Kidney capillary endothelial cell (primary cell): ENCODE results near the gene TAPT1.
A peak's percentile ranks its signal among the peaks of the same experiment; 100 is the strongest.
"Not testable (repeated sequence)": the region's sequence is repeated elsewhere in the genome, so short reads cannot be mapped to it uniquely, and the experiment has no call there.

Experiments
- DNase-seq: peaks from one replicate; pipeline ENCODE4 v3.0.0-alpha.2; 2018; ENCODE audit warnings: low spot score

TAPT1 gene

DNA sequence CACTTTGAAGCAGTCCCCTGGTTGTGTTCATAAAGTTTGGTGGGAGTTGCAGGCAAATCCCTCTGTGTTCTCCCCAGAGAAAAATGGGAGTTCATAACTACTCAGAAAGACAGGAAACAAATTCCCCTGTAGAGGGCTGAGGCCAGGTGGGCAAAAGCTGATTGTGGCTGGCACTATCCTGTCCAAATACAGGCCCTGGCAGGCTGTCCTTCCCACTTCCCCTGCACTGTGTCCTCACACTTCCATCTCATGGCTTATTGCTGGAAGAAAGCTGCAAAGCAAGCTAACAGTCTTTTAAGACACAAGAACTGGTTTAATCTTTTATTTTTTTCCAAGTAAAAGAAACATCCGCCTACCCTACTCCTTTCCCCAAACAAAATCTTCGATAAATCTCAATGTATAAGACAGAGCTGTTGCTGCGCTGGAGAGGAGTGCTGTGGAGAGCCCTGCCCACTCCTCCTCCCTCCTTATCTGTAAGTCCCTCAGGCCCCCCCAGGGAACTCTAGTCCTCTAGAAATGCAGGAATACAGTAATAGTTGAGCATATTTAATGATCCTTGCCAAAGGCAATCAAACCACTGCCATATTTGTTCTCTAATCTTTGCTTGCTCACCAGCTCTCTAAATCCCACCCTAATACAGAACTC lies 14.0 kb downstream of the TAPT1 start:
- no peak for DNase-seq

DNA sequence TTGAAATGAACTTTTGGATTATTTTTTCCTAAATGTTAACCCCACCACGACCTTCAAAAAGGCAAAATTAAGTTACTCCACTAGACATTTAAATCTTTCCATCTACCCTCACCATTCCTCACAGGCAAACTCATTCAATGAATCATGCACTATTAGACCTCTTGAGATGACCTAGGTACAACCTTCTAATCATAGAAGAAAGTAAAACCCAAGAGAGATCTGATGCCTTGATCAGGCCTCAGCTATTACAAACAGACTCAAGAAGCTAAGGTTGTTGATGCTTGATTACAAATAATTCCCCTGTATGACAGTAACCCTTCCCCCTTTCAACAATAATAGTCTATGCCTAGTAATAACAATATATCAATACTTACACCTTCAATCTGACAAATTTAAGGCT lies 18.9 kb downstream of the TAPT1 start:
- no peak for DNase-seq

DNA sequence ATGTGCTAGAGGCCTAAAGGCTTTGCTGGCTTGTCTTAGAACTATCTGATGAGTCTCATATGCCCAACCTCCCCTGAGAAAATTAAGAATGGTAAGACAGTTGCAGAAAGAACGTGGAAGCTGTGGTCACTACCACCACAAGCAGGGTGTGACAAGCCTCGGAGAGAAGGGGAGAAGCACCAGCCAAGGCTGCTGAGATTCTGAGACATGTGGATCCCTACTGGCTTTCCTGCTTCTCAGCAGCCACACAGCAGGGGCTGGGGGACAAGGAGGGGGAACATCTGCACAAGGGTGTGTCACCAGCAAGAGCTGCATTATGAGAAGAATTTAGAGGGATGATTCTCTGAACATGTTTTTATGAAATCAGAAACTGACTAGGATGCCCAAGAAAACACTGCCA lies 19.4 kb downstream of the TAPT1 start:
- DNase-seq = no peak

DNA sequence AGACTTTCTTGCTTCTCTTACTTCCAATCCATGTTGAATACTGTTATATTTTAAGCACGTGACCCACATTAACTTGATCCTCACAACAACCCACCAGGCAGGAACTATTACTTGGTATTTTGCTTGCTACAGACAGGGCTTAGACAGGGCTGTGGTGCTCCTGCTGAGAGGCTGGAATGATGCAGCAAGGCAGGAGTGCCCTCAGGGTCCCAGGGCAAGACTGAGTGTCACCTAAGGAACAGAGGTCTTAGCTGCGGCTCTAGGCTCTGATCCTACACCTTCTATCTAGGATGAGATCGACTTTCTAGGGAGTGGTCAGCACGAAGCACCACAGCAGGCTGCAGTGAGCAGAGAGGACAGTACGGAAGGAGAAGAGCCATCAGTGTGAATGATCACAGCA lies 20.0 kb downstream of the TAPT1 start:
- DNase-seq = no peak

DNA sequence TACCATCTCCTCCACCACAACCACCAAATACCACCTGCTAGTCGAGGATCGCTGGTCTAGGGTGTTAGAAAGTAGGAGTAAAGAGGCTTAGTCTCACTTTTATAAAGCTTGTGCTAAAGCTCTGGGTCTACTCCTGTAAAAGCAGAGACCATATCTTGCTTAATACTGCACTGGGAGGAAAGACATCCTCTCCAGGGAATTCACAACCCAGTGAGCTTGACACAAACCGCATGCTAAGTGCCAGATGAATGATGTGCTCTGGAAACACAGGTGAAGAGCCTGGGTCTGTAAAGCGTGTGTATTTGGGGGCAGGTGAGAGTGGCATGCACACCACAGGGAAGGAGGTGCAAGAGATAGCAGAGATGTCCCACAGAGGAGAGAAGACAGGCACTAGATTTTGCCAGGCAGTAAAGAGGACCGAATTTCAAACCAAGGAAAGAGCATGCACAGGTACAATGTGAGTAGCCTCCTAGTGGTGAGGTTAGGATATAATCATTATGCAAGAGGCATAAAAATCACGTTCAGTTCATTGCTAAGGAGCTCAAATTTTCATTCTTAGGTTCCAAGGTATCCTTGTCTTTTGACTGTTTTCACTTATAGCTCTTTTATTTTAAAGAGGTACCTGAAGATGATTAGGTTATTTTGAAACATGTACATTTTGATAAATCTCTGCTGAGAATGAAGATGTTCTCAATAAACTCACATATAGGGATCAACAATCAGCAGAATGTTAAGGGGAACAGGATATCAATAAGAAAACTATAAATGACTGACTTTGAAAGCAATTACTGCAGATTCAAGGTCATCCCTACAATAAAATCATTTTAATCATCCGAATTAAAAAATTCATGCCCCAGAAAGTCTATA lies 20.7 kb downstream of the TAPT1 start:
- DNase-seq = no peak

DNA sequence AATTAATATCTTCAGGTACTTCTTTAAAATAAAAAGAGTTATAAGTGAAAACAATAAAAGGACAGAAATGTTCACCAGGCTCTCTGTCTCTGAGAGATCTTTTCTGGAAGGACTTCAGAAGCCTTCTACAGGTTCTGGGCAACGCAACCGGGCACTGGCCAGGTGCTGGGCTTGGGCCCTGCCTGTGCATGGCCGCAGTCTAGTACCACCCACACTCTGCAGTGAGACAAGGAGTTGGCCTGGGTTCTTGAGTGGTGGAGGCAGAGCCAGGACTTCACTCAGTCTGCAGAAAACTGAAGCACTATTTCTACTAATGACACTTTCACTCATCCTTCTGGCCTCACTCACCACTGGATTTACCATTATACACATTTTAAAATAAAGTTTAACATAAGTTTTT lies 21.8 kb downstream of the TAPT1 start:
- DNase-seq = no peak

DNA sequence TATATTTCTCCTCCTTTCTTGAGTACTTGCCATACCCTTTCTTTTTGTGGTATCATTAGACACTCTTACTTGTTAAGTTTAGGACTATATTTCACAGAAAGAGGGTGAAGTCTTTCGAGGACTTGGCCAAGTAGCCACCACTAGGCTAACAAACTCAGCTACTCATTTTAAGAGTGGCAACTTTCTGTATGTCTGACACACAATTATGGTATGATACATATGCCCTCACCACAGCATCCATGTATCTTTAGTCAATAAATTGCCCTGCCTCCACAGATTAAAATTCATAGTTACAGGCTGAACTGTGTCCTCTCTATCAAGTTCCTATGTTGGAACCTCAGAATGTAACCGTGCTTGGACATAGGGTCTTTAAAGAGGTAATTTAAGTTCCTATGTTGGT lies 23.2 kb downstream of the TAPT1 start:
- DNase-seq = no peak

DNA sequence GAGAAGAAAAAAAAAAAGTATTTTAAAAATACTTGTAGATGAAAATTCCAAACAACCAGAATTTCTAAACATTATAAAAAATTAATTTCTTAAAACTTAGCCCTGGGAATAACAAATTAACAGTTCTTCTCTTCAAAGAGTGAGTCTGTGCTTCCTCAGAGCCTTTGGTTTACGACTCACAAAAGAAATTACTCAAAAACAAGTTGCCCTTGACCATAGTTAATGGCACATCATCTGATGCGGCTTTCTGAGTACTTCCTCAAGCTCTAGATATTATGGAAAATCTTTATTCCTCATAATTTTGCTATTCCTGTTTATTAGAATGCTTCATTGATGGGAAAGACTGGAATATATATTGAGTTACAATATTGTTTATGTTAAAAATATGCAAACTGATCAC lies 23.7 kb downstream of the TAPT1 start:
- DNase-seq = no peak

DNA sequence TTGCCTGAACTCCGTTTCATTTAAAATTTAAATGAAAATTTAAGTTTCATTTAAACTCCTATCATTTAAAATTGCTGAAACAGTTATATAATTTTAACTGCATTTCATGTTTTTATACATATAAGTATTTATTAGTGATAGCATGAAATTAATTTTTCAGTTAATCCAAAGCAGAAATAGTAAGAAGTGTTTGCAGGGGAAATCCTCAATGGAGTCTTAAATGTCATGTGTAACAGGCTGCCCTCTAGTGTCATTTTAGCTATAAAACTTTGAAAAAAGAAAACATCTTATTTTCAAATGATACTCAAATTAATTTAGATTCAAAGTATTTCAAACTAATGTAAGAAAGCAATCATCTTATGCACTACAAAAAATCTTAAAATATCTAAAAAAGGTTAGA lies 27.2 kb downstream of the TAPT1 start:
- DNase-seq = peak; percentile 32

DNA sequence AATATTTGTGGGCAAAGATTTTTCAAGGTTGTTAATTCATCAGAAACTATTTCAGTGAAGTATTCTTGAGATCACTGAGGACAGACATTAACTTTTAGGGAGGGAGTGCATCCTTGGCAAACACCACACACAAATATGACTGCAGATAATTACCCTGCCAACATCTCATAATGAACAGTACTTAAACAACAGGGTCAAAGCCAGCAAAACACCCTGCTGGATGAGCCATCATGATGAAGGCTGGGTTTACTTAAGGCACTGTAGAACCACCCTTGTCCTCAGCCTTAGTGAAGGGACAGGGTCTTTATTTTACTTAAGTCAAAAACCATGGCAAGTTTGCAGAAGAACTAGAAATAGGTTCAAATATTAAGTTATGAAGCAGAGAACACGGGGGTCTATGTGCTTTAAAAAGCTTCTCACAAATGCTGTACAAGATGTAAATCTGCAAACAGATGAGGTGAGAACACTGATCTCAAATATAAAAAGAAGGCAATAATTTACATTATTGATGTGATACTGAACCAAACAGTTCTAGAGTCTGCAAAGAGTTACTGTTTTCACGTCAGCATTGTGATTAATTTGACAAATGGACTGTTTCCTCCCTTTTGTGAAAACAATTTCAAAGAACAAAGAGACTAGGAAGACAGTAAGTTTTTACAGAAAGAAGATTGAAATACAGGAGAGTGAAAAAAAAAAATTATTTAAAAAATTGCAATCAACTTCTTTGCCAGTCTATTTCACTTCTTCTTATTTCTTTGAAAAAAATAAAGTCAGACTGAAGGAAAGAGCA lies 28.2 kb downstream of the TAPT1 start:
- DNase-seq = no peak

DNA sequence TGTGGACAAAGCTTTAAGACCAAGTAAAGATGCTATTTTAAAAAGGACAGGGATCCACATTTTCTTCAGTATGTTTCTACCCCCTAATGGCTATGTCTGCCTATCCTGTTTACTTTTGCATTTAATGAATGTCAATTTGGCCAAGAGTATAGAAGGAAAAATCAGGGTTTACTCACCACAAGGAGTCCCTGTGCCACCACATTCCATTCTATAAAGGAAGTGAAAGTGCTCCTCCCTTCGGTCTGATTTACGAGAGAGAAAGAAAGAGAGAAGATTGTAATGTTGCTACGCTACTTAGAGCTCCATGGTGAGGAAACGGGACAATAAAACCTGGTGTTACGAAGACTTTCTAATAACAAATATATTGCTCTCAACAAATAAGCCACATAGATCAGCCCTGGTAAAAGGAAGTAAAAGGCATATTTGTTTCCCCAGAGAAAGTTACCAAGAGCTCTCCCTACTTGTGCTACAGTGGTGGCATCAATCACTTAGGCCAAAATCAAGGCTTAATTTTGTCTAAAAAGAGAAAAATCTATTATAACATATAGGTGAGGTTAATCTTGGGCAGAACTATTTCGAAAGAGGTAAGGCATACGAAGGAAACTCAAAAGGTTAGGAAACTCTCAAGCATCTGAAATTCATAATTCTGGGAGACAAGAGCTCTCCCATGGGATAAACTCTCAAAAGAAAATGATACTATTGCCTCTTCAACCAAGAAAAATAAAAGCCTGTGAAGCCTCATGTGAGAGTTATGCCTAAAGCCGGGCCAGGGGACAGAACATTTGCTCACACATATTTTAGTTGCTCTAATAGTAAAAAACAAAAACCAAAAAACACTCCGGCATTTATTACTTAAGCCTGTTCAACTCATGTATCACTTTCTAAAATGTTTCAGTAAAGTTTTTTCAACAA lies 29.5 kb downstream of the TAPT1 start:
- peak; percentile 66 for DNase-seq

DNA sequence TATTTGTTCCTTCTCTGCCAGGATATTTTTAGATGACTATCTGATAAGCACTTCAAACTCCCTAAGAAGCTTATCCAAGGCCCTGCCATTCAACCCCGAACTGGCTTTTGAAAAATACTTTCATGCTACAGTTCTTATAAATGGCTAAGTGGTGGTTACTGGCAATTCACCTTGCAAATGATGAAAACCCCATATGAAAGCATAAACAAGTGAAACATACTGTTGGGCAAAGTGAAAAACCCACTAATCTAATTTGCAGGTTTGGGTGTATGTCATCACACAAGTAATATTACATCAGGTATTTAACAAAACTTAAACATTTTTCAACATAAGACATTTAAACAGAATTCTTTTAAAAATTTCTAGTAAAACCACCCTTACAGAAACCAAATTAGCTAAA lies 31.1 kb downstream of the TAPT1 start:
- DNase-seq = no peak

DNA sequence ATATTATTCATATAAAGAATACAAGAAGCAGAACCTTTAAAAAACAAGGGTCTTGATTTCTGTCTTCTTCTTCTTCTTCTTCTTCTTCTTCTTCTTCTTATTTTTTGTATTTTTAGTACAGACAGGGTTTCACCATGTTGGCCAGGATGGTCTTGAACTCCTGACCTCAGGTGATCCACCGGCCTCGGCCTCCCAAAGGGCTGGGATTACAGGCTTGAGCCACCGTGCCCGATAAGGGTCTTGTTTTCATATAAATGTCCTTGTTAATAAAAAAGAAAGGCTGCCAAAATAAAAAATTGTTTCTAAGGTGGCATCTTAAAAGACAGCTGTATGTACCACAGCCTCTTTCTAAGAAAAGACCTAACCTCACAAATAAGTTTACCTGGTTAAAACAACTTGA lies 31.5 kb downstream of the TAPT1 start:
- DNase-seq = not testable (repeated sequence)

DNA sequence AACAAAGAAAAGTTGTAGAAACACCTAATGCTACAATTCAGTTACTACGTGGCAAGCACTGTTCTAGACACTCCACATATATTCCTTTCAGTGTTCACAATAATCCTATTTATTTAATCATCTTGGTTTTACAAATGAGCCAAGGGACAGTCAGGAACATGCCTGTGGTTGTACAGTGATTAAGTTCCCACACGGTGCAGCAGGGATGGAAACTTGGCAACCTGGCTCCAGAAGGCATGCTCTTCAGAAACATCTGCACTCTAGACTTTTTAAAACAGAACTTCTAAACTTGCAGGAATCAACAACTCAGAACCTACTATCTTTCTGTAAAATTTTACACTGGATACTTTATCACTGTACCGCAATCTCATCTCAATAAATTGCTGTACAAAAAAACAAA lies 32.1 kb downstream of the TAPT1 start:
- no peak for DNase-seq

DNA sequence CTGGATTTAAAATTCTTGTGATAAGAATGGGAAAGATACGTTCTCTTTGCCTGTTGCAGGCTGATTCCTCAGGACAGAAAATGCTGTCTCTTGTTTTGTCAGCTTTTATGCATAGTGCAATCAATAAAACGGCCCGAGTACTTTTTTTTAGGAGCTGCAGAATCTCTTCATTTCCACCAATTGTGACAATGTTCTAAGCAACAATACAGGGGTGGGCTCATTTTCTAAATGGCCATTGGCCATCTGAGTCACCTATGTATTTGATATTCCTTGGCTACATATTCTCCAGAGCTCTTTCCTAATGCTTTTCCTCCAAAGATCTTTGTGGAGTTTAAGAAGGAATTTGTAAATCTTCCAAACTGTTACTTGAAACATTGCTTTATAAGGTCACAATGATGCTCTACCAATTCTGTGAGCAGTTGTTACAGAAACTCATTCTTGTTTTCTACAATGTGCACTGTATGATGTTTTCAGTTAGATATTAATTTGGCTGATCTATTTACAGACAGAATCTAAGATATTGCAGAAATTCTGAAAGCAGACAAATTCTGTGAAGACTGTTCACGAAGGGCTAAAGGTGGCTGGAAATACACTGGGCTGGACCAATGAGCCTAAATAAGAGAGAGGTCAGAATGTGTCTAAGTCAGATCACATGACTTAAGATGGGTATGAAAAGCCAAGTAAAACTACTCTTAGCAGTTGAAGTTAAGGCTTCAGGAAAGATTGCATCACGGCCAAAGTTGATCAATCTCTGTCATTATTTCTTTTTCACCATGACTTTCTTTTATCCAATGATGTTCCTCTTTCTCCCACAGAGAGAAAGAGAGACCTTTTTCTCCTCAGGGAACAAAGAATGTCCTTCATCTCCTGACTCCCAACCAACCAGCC lies 33.4 kb downstream of the TAPT1 start:
- no peak for DNase-seq

DNA sequence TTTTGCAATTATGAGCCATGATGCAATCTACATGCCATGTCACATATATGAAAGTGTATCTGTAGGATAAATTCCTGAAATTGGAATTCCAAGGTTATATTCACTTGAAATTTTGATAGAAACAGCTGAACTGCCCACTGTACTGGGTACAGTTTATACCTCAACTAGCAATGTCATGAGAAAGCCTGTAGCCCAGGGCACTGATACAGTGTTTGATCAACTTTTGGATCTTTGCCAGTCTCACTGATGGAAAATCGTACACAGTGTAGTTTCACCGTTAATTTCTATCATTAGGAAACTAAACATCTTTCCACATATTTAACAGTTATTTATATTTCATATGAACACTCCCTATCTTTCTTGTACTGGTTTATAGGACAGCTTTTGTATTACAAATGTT lies 34.2 kb downstream of the TAPT1 start:
- no peak for DNase-seq

DNA sequence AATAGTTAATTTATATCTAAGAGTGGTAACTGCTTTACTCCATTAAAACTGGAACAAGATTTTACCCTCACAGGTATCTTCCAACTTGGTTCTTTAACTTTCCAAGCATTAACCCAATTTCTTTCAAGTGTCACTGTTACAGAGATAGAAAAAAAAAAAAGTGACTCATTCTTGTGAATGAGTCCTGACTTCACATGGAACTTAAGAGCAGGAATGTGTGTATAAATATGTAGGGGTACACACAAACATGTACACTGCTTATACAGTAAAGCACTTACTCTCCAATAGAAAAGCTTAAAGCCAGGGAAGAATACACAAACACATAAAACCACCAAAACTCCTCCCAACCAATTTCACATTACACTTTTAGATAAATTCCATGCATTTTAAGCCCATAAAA lies 38.8 kb downstream of the TAPT1 start:
- DNase-seq = no peak

DNA sequence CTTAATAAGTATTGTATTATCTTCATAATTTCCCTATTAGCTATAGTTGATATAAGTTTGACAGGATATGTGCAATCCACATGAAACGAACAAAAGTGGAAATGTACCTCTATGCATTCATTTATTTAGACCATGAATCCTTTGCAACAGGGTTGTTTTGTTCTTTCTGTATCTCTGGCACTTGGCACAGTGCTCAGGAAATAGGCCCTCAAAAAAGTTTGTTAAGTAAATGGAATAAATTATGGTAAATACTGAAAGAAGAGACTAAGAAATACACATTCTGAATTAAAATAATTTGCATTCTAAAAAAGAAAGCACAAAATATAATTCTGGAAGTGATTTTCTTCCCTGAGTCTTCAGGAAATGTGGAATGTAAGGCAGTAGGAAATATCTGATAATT lies 39.3 kb downstream of the TAPT1 start:
- DNase-seq = no peak

DNA sequence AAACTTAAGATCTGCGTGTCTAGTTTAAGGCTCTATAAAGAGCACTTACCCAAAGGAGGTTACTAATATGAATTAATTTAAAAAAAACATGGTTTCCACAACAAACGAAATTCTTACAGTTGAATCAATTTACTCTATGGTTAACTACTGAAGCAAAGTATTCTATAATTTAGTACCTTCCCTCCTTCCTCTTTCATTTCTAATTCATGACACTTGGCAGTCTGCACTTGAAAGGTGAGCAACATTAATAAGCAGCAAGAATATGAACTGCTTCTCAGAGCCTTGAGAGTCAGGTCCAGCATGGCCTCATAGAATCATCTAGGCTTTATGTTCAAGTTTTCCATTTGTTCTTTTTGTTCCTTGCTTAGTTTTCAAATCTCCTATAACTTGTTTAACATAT lies 42.7 kb downstream of the TAPT1 start:
- no peak for DNase-seq

DNA sequence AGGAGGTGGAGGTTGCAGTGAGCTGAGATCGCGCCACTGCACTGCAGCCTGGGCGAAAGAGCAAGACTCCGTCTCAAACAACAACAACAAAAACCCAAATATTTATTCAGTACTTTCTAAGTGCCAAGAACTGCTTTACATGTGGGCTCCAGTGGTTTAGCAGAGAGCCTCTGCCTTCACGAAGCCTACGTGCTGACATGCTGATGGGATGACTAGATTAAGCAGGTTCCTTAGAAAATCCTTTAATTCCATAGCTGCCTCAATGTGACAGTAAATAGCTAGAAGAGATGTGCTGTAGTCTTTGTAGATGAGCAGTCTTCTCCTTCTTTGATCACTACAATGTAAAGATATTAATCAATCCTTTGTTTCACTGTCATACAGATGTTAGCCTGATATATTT lies 49.6 kb downstream of the TAPT1 start:
- DNase-seq = no peak

DNA sequence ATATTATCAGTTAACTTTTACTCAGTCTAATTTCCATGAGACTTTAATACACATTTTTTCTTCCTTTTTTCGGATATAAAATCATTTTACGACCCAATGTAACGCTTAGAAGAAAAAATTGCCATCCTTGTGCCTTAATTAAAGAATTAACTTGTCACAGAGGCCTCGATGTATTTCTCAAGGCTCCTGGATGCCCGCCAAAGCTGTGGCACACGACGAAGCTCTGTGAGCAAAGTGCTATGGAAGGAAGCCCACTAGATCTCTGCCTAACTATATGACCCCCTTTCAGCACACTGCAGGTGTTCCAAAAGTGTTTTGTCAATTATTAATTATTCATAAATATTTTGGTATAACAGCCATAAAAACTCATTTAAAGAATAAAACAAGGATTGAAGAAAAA lies 54.4 kb downstream of the TAPT1 start:
- DNase-seq = no peak
